ENCODE data around the gene RPL12. TPM values are rescaled to one million over a fixed set of nuclear protein-coding genes. Genes with fewer than 3 reads are reported as not detected.

Gene RPL12
- total and polyA plus RNA-seq, 2 experiments from 2014 or later = 392 to 1,720 TPM

DNA sequence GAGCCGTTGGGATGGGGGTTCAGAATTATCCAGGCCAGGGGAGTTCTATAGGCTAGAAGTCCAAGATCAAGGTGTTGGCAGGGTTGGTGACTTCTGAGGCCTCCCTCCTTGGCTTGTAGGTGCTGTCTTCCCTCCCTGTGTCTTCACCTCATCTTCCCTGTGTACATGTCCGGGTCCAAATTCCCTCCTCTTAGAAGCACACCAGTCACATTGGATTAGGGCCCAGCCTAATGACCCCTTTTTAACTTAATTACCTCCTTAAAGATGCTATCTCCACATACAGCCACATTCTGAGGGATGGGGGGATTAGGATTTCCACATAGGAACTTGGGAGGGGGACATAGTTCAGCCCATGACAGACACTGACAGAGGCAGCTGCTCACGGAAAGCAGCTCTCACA, 12.2 kb upstream of the RPL12 start:
- no peak for DNase-seq (ENCODE audit: low spot score)
- TF ChIP-seq EZH2 (IDR thresholded peaks at IDR 0.05; ENCODE audit: borderline replicate concordance) (no peak), EZH2phosphoT487 (IDR thresholded peaks at IDR 0.05; ENCODE audit: low read depth, severe bottlenecking, unreplicated experiment) (no peak)
- TF ChIP-seq, protein P1, sequence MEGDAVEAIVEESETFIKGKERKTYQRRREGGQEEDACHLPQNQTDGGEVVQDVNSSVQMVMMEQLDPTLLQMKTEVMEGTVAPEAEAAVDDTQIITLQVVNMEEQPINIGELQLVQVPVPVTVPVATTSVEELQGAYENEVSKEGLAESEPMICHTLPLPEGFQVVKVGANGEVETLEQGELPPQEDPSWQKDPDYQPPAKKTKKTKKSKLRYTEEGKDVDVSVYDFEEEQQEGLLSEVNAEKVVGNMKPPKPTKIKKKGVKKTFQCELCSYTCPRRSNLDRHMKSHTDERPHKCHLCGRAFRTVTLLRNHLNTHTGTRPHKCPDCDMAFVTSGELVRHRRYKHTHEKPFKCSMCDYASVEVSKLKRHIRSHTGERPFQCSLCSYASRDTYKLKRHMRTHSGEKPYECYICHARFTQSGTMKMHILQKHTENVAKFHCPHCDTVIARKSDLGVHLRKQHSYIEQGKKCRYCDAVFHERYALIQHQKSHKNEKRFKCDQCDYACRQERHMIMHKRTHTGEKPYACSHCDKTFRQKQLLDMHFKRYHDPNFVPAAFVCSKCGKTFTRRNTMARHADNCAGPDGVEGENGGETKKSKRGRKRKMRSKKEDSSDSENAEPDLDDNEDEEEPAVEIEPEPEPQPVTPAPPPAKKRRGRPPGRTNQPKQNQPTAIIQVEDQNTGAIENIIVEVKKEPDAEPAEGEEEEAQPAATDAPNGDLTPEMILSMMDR (IDR thresholded peaks at IDR 0.05; ENCODE audit: poor library complexity) = no peak
- H2AFZ ChIP-seq = no peak overlapping the region
- no peaks in the 10 kb centered on the region for H3K9me2 ChIP-seq (replicated peaks; ENCODE audit: insufficient read depth)
- H3K79me2 ChIP-seq = no peaks in the 10 kb centered on the region
- no peaks in the 10 kb centered on the region for H3K4me1 ChIP-seq (ENCODE audit: insufficient read depth)
- H3K4me3 ChIP-seq = no peak overlapping the region
- no peaks in the 10 kb centered on the region for H3K27me3 ChIP-seq
- peak overlapping the region; percentile 34 for H3K27ac ChIP-seq
- H4K20me1 ChIP-seq (ENCODE audit: insufficient read depth, poor library complexity, severe bottlenecking) = no peaks in the 10 kb centered on the region
- H3K9me3 ChIP-seq (ENCODE audit: low read depth) = no peaks in the 10 kb centered on the region
- H3K36me3 ChIP-seq (replicated peaks; ENCODE audit: insufficient read depth, low read depth) = no peaks in the 10 kb centered on the region
- WGBS (ENCODE audit: low lambda C conversion rate, missing lambda C conversion rate) = 63% methylated on average over 3 of the region's 3 CpGs
- no peak overlapping the region for H3K4me2 ChIP-seq

DNA sequence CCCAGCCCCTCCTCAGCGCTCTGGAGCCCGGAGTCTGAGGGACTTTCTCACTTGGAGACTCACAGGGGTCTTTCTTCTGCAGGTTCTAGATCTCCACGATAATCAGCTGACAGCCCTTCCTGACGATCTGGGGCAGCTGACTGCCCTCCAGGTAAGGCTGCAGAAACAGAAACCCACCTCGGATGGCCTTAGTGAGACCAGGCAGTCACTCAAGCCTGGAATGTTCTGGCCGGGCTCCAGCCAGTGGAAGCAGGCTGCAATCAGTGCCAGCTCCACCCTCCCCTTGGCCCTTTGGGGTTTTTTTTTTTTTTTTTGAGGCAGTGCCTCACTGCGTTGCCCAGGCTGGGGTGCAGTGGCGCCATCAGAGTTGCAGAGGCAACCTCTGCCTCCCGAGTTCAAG, 7.7 kb upstream of the RPL12 start:
- H3K9me3 ChIP-seq (ENCODE audit: low read depth) = no peaks in the 10 kb centered on the region
- no peak overlapping the region for H2AFZ ChIP-seq
- no peak overlapping the region for H3K4me2 ChIP-seq
- TF ChIP-seq EZH2 (IDR thresholded peaks at IDR 0.05; ENCODE audit: borderline replicate concordance) = no peak
- TF ChIP-seq EZH2phosphoT487 (IDR thresholded peaks at IDR 0.05; ENCODE audit: low read depth, severe bottlenecking, unreplicated experiment) = no peak
- TF ChIP-seq, protein P1 (IDR thresholded peaks at IDR 0.05; ENCODE audit: poor library complexity) = no peak
- no peaks in the 10 kb centered on the region for H3K79me2 ChIP-seq
- no peak overlapping the region for H3K27ac ChIP-seq
- no peaks in the 10 kb centered on the region for H3K4me1 ChIP-seq (ENCODE audit: insufficient read depth)
- no peak for DNase-seq (ENCODE audit: low spot score)
- H3K36me3 ChIP-seq (replicated peaks; ENCODE audit: insufficient read depth, low read depth) = no peaks in the 10 kb centered on the region
- no peak overlapping the region for H3K4me3 ChIP-seq
- 96% methylated on average over 9 of the region's 9 CpGs for WGBS (ENCODE audit: low lambda C conversion rate, missing lambda C conversion rate)
- H3K9me2 ChIP-seq (replicated peaks; ENCODE audit: insufficient read depth) = no peaks in the 10 kb centered on the region
- H3K27me3 ChIP-seq = no peaks in the 10 kb centered on the region
- H4K20me1 ChIP-seq (ENCODE audit: insufficient read depth, poor library complexity, severe bottlenecking) = no peaks in the 10 kb centered on the region

DNA sequence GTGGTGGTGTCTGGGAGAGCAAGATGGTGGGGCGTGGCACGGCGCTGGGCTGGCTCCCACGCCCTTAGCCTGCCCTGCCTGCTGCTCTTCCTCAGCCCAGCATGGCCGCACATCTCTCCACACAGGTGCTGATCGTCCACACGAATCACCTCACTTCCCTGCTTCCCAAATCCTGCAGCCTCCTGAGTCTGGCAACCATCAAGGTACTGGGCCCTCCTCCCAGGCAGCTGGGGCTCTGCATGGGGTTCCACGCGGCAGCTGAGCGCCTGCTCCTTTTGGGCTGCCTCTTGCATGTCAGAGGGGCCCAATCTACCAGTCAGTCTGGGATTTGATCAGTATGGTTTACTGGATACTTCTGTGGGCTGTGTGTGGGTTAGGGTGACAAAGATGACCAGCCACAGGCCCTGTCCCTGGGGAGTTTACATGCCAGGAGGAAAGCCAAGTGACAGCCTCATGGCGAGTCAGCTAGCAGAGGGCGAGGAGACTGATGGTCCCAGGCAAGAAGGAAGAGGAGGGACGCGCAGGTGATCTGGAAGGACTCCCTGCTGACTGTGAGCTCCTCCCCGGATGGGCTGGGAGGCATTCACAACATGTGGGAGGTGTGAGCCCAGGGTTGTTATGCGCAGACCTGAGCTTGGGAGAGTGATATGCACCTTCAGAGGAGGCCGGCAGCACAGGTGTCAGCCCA, 6.1 kb upstream of the RPL12 start:
- 94% methylated on average over 16 of the region's 17 CpGs for WGBS (ENCODE audit: low lambda C conversion rate, missing lambda C conversion rate)
- H3K27ac ChIP-seq = no peak overlapping the region
- H3K9me2 ChIP-seq (replicated peaks; ENCODE audit: insufficient read depth) = no peaks in the 10 kb centered on the region
- H3K27me3 ChIP-seq = no peaks in the 10 kb centered on the region
- DNase-seq (ENCODE audit: low spot score) = no peak
- TF ChIP-seq EZH2 (IDR thresholded peaks at IDR 0.05; ENCODE audit: borderline replicate concordance) (no peak), EZH2phosphoT487 (IDR thresholded peaks at IDR 0.05; ENCODE audit: low read depth, severe bottlenecking, unreplicated experiment) (no peak)
- TF ChIP-seq, protein P1 (IDR thresholded peaks at IDR 0.05; ENCODE audit: poor library complexity) = no peak
- no peaks in the 10 kb centered on the region for H3K9me3 ChIP-seq (ENCODE audit: low read depth)
- H3K4me2 ChIP-seq = no peak overlapping the region
- H3K4me3 ChIP-seq = no peak overlapping the region
- peaks cover 6% of the 10 kb centered on the region for H3K4me1 ChIP-seq (ENCODE audit: insufficient read depth)
- peaks cover 2% of the 10 kb centered on the region for H3K79me2 ChIP-seq
- H3K36me3 ChIP-seq (replicated peaks; ENCODE audit: insufficient read depth, low read depth) = no peaks in the 10 kb centered on the region
- no peak overlapping the region for H2AFZ ChIP-seq
- H4K20me1 ChIP-seq (ENCODE audit: insufficient read depth, poor library complexity, severe bottlenecking) = no peaks in the 10 kb centered on the region

Data from hepatocyte (in vitro differentiated cells).